NCI-H1105 (cell line): ENCODE data around the gene ENG.
"Not testable (repeated sequence)": the region's sequence is repeated elsewhere in the genome, so short reads cannot be mapped to it uniquely, and the experiment has no call there.

Experiments used
- DNase-seq: peaks from one replicate; lab custom pipeline; 2025; lab: John Stamatoyannopoulos, UW

The ENG gene

GRCh38 chr9:127878652-127879390, 24.4 kb upstream of the ENG start:
- DNase-seq, result no peak

GRCh38 chr9:127878001-127878651, 23.7 kb upstream of the ENG start:
- no peak for DNase-seq

GRCh38 chr9:127877566-127877998, 23.1 kb upstream of the ENG start, which contains the start of gene AK1:
AK1 (minus strand) TSS chr9:127877675; CDS start chr9:127874617, 3,058 bp downstream.
- peak; percentile 60 for DNase-seq

DNA sequence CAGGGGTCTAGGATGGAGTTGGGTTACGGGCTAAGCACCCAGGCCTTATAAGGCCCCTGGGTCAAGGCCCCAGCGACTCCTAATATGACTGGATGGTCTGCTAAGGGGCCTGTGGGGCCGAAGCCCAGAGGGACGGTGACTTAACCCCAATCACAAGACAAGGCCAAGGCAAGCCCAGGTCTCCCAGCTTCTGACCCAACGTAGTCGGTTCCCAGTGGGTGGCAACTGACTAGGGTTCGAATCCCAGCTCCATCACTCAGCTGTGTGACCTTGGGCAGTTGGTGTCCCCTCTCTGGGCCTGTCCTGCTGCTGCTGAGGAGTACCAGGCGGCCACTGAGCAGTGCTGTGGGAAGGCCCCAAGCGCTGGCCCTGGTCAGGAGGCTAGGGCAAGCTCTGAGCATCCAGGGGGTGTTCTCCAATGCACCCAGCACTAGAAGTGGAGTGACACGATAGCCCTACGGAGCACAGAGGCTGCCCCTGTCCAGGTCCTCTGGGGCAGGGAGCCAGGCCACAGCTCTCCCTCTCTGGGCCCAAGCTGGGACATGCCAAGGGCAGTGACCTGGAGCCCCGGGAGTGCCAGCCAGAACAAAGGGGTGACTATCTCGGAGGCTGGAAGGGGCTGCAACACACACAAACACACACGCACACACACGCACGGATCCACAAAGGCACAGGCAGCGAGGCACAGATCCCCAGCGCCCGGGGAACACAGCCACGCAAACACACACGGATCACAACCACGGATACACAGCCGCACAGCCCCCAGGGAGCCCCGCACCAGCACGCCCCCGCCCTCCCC, 22.5 kb upstream of the ENG start:
- no peak for DNase-seq

DNA sequence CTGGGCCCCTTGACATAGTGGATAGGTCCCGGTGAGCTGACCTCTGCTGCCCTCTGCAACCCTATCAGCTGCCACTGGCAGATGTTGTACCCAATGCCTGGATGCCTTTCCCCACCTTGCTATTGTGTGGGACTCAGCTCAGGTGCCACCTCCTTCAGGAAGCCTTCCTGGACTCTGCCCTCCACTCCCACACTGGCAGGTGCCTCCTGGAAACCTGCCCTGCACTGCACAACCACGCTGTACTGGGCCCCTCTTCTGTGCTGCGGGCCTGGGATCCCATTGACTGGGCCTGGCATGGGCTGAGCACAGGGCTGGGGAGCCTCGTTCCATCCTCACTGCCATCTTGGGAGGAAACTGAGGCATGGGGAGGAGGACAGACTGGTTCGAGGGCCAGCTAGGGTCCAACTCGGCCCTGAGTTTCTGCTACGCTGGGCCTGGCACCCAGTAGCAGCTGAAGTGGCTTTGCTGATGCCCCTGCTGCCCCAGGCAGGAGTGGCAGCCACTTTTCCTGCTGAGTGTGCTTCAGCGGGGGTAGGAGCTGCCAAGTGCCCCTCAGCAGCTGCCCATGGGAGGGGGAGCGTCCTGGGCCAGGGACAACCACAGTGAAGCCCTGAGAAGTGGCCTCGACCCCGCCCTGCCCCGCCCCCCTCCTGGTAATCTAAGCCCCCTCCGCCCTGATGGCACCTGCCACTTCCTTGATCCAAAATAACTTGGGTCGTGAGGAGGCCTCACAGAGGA, 21.7 kb upstream of the ENG start:
- DNase-seq, result no peak

- no peak for DNase-seq
These were observed 21.0 kb upstream of the ENG start for GRCh38 chr9:127875306-127875966.

DNA sequence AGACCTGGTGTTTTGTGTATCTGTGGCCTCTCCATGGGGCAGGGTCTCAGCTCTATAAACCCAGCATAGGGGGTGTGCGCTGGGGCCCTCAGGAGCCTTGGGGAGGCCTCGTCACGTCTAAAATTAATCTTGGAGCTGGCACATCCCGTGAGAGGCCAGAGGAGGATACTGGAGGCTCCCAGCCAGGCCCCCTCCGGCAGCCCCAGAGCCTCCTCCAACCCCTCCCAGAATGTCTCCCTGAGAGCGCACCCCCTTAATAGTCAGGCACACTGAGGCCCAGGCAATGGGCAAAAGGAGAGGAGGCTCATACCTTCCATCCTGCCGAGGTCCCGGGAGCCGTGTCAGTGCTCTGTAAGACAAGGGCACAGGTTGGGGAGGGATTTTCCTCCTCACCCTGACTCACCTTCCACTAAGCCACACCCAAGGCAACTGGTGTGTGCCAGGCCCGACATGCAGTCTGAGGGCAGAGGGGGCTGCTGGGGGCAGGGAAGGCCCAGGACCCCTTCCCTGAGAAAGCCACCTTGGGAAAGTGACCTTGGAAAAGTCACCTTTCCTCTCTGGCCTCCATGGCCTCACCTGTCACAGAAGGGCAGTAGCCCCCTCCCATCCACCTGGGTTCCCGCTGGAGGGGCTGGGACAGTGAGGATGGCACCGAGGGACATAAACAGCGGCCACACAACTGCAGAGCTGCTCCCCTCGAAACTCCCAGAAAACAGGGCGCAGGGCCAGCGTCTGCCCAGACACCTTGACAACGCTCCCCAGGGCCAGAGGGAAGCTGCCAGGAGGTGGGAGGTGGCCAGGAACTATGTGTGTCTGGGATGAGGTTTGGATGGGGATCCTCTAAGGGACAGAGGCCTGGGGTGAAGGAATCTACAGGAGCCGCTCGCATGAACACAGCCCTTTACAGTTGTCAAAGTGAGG, 20.1 kb upstream of the ENG start:
- no peak for DNase-seq

DNA sequence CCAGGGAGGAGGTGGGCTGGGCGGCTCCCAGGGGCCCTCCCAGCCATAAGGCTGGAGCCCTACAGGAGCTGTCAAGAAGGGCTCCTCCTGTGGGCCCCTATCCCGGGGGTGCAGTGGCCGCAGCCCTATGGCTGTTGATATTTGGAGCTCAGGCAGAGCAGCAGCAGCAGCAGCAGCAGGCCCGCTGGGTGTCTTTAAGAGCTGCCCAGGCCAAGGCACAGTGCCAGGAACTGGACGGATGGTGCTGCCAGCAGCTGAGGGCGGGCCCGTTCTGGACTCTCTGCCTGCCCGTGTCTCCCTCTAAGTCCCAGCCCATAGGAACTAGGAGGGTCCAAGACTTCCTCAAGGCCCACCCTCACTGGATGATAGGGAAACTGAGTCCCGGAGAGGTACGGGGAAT, 19.4 kb upstream of the ENG start:
- no peak for DNase-seq

- no peak for DNase-seq
These were observed 18.8 kb upstream of the ENG start for GRCh38 chr9:127873223-127873691.

- no peak for DNase-seq
These were observed 18.1 kb upstream of the ENG start for GRCh38 chr9:127872369-127873222.

GRCh38 chr9:127871531-127871930, 17.1 kb upstream of the ENG start:
- no peak for DNase-seq

- DNase-seq, result no peak
These were observed 16.4 kb upstream of the ENG start for GRCh38 chr9:127870887-127871286.

DNA sequence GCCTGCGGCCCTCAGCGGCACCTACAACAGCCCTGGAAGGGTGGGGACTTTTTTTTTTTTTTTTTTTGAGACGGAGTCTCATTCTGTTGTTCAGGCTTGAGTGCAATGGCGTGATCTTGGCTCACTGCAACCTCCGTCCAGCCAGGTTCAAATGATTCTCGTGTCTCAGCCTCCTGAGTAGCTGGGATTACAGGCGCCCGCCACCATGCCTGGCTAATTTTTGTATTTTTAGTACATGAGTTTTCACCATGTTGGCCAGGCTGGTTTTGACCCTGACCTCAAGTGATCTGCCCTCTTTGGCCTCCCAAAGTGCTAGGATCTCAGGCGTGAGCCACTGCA, 15.7 kb upstream of the ENG start:
- not testable (repeated sequence) for DNase-seq

DNA sequence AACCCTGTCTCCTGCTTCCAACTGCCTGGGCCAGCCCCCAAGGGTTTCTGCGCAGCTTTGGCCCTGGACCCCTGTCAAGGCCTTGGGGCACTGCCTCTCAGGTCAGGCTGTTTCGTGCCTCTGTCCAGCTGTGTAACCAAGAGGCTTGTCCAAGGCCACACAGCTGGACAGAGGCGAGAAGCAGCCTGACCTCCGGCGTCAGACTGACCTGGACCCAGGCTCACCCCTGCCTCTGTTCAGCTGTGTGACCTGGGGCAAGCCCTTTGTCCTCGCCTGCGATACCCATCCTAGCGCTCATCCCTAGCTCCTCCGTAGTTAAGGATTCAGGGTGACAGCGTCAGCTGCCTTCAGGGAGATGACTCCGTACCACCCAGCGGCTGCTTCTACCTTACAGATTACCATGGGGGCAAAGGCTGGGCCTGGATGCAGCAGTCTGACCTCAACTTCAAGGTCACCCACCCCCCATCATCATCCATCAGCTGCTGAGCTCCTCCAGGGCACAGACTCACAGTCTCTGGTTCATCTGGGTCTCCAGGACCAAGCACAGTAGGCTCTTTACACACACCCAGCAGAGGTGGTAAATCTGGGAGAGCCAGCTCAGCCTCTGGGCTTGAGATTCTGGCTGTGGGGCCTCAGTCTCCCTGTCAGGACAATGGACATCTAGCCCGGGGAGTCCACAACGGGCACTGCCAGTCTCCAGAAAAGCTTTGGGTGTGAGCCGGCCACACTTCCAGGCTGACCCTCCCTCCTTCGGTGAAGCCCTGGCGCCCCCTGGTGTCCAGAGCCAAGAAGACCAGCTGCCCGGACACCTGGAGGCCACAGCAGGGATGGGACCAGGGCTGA, 15.1 kb upstream of the ENG start:
- DNase-seq, result peak; percentile 70

GRCh38 chr9:127868278-127868902, 13.9 kb upstream of the ENG start:
- DNase-seq, result no peak

GRCh38 chr9:127867356-127868277, 13.2 kb upstream of the ENG start:
- DNase-seq, result no peak

GRCh38 chr9:127866535-127866934, 12.1 kb upstream of the ENG start:
- no peak for DNase-seq
